Stimulated activated CD4-positive, alpha-beta T cell treated with anti-CD3 and anti-CD28 coated beads, TNF-alpha, amount 100 ng/mL, for 48 hours (primary cell): ENCODE measurements around the gene IBA57.
"Not testable (repeated sequence)": the region's sequence is repeated elsewhere in the genome, so short reads cannot be mapped to it uniquely, and the experiment has no call there.

Experiments
- DNase-seq, 3 donors: peaks; one replicate each; pipeline ENCODE4 v3.0.0-alpha.2; 2020; ENCODE audit warnings: low read depth in 3 of 3

Gene IBA57

DNA sequence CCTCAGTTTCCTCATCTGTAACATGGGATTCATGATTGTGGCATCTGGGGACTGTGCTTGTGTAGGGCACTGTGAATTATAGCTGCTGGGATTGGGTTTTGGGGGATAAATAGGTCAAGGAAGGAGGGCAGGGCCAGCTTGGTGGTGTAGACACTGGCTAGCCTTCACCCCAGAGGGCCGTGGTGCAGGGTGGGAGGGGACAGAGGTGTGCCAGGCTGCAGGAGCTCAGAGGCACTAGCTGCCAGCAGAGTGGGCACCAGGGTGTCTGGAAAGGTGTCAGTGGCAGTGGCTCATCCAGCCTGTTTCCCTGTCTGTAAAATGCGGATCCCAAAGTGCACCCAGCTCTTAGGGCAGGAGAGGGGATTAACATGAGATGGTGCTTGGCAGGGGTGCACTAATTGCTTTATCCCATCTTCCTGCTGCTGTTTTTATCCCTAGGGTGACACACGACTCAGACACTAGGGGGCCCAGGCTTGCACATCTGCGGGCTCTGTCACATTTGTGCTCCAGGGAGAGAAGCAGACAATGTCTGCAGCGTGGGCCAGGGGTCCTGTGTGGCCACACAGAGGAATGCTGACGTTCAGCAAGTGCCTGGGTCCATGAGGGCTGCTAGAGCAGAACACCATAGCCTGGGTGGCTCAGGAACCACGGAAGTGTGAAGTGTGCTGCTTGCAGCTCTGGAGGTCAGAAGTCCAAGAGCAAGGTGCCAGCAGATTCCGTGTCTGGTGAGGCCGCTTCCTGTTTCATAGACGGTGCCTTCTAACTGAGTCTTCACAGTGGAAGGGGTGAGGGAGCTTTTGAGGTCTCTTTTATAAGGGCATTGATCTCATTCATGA lies 61.6 kb downstream of the IBA57 start:
- DNase-seq: no peak

DNA sequence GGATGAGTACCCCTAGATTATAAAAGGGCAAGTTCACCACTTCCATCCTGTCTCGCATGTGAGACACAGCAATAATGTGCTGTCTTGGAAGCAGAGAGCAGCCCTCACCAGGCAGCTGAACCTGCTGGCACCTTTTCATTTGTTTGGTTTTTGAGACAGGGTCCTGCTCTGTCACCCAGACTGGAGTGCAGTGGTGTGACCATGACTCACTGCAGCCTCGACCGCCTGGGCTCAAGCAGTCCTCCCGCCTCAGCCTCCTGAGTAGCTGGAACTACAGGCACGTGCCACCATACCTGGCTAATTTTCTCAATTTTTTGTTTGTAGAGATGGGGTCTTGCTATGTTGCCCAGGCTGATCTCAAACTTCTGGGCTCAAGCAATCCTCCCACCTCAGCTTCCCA lies 62.5 kb downstream of the IBA57 start:
- not testable (repeated sequence) for DNase-seq

DNA sequence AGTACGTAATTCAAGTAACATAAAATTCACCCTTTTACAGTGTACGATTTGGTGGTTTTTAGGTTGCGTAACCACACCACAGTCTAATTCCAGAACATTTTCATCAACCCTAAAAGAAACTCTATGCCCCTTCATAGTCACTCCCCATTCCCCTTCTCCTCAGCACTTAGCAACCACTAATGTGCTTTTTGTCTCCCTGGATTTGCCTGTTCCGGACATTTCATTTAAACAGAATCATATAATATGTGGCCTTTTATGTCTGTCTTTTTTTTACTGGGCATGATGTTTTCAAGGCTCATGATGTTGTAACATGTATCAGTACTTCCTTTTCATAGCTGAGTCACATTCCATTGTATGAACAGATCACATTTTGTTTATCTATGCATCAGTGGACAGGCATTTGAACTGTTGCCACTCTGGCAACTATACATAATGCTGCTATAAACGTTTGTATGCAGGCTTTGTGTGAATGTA lies 63.0 kb downstream of the IBA57 start:
- DNase-seq: no peak

DNA sequence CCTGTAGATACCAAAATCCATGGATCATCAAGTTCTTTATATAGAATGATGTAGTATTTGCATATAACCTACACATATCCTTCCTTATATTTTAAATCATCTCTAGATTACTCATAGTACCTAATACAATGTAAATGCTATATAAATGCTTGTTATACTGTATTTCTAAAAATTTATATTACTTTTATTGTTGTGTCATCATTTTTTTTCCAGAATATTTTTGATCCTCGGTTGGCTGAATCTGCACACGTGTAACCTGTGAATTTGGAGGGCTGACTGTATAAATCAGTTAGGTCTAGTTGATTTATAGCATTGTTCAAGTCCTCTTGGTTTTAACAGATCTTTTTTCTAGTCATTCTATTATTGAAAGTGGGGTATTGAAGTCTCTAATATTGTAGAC lies 65.6 kb downstream of the IBA57 start:
- DNase-seq: no peak
